HepG2 (cell line): Measurements from ENCODE around the gene DNALI1. TPM values are rescaled to one million over a fixed set of nuclear protein-coding genes. Genes with fewer than 3 reads are reported as not detected.

Source experiments
- CENPX ChIP-seq: sonication (generic); formaldehyde crosslinking; IDR thresholded peaks from 2 replicates; pipeline ENCODE4 v1.9.0; 2021; ENCODE audit warnings: mild to moderate bottlenecking, missing genetic modification reagents, moderate library complexity
- ETS1 ChIP-seq: sonication (generic); formaldehyde crosslinking; IDR thresholded peaks from 2 replicates; pipeline ENCODE4 v1.4.0; 2020; ENCODE audit warnings: missing genetic modification reagents
- ISX ChIP-seq: sonication (generic); formaldehyde crosslinking; conservative IDR thresholded peaks from 2 replicates; pipeline ENCODE4 v1.5.0; 2020; ENCODE audit warnings: missing genetic modification reagents
- KLF15 ChIP-seq: sonication (generic); formaldehyde crosslinking; IDR thresholded peaks from 2 replicates; pipeline ENCODE4 v1.8.1; 2023; ENCODE audit warnings: borderline replicate concordance, mild to moderate bottlenecking, inconsistent platforms, missing genetic modification reagents, mixed read lengths
- RFX5 ChIP-seq: IDR thresholded peaks from 2 replicates; pipeline ENCODE4 v1.6.1; 2011; ENCODE audit warnings: low read depth, low read length, improper control_type of control experiment
- SMAD1 ChIP-seq: sonication (generic); formaldehyde crosslinking; IDR thresholded peaks from 2 replicates; pipeline ENCODE4 v1.4.0; 2020; ENCODE audit warnings: missing genetic modification reagents, low read depth, mild to moderate bottlenecking, borderline replicate concordance
- ZNF253 ChIP-seq: sonication (generic); formaldehyde crosslinking; IDR thresholded peaks from 2 replicates; pipeline ENCODE4 v1.8.0; 2022; ENCODE audit warnings: mild to moderate bottlenecking, missing genetic modification reagents, borderline replicate concordance
- ZNF263 ChIP-seq: sonication (generic); formaldehyde crosslinking; IDR thresholded peaks from 2 replicates; pipeline ENCODE4 v1.4.0; 2020; ENCODE audit warnings: missing genetic modification reagents
- ZNF350 ChIP-seq: sonication (generic); formaldehyde crosslinking; IDR thresholded peaks from 2 replicates; pipeline ENCODE4 v1.4.0; 2020; ENCODE audit warnings: mild to moderate bottlenecking, low read depth, missing genetic modification reagents, borderline replicate concordance
- ZNF362 ChIP-seq: sonication (generic); formaldehyde crosslinking; IDR thresholded peaks from 2 replicates; pipeline ENCODE4 v1.4.0; 2020; ENCODE audit warnings: missing genetic modification reagents, mild to moderate bottlenecking, borderline replicate concordance
- ZNF547 ChIP-seq: sonication (generic); formaldehyde crosslinking; IDR thresholded peaks from 2 replicates; pipeline ENCODE4 v1.5.1; 2020; ENCODE audit warnings: mild to moderate bottlenecking, missing genetic modification reagents
- ZNF552 ChIP-seq: sonication (generic); formaldehyde crosslinking; IDR thresholded peaks from 2 replicates; pipeline ENCODE4 v1.9.0; 2022; ENCODE audit warnings: missing genetic modification reagents, mild to moderate bottlenecking, borderline replicate concordance
- ZNF773 ChIP-seq: sonication (generic); formaldehyde crosslinking; IDR thresholded peaks from 2 replicates; pipeline ENCODE4 v1.4.0; 2020; ENCODE audit warnings: missing genetic modification reagents, borderline replicate concordance
- polyA plus RNA-seq, 8 experiments: library from polyadenylated mRNA; depleted of rRNA in 3 of 8; stranded (reverse) in 7 of 8; unstranded in 1 of 8; fragments of >200 nt; fragmentation: Illumina TruSeq in 4 of 8; extraction: Trizol in 4 of 8; gene quantifications; 2 replicates each; pipeline versions ENCODE4 v1.2.1 to v1.2.3, GENCODE V29; 2011 to 2016; ENCODE audit warnings: low read depth in 4 of 8, missing spikeins in 1 of 8, mixed read lengths in 1 of 8; ENCODE audit not compliant: insufficient read depth in 1 of 8
- total RNA-seq, 5 experiments: library from RNA; depleted of rRNA; stranded (reverse); fragments of >200 nt; fragmentation: Illumina TruSeq; extraction: Trizol; gene quantifications; 2 replicates each; pipeline ENCODE4 v1.2.3, GENCODE V29; 2016; ENCODE audit warnings: low read depth in 1 of 5
- TF ChIP-seq, protein P1 (sequence below): sonication (generic); formaldehyde crosslinking; IDR thresholded peaks from 2 replicates; pipeline ENCODE4 v1.4.0; 2020; ENCODE audit warnings: missing genetic modification reagents, mild to moderate bottlenecking, borderline replicate concordance
- TF ChIP-seq, protein P2 (sequence below): IDR thresholded peaks from 2 replicates; pipeline ENCODE4 v1.6.1; 2016; ENCODE audit warnings: control low read depth
- TF ChIP-seq, protein P3 (sequence below): sonication (generic); formaldehyde crosslinking; IDR thresholded peaks from 2 replicates; pipeline ENCODE4 v1.4.0; 2020; ENCODE audit warnings: mild to moderate bottlenecking, missing genetic modification reagents

The DNALI1 gene
- total and polyA plus RNA-seq, 2 of the 13 experiments (the other 11 are each of a cell fraction or from before 2014, with no cell fraction given), result 0.42 to 0.70 TPM

GRCh38 chr1:37595440-37596181 lies 38.9 kb downstream of the DNALI1 start, which contains the start of gene GNL2 (continued):
- TF ChIP-seq, protein P1, sequence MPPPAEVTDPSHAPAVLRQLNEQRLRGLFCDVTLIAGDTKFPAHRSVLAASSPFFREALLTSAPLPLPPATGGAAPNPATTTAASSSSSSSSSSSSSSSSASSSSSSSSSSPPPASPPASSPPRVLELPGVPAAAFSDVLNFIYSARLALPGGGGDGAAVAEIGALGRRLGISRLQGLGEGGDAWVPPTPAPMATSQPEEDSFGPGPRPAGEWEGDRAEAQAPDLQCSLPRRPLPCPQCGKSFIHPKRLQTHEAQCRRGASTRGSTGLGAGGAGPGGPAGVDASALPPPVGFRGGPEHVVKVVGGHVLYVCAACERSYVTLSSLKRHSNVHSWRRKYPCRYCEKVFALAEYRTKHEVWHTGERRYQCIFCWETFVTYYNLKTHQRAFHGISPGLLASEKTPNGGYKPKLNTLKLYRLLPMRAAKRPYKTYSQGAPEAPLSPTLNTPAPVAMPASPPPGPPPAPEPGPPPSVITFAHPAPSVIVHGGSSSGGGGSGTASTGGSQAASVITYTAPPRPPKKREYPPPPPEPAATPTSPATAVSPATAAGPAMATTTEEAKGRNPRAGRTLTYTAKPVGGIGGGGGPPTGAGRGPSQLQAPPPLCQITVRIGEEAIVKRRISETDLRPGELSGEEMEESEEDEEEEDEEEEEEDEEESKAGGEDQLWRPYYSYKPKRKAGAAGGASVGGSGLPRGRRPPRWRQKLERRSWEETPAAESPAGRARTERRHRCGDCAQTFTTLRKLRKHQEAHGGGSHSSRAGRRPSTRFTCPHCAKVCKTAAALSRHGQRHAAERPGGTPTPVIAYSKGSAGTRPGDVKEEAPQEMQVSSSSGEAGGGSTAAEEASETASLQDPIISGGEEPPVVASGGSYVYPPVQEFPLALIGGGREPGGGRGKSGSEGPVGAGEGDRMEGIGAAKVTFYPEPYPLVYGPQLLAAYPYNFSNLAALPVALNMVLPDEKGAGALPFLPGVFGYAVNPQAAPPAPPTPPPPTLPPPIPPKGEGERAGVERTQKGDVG (CRISPR knock-in tag), result peak; percentile 84; the same call in 1 of the 2 replicates
- no peak for TF ChIP-seq ZNF253 (CRISPR knock-in tag)
- 0 out of 2 replicates have a peak, but pooled peaks have one; percentile 25 for TF ChIP-seq RFX5
- peak; percentile 90; the same call in 1 of the 2 replicates for TF ChIP-seq SMAD1
- TF ChIP-seq ETS1 (CRISPR knock-in tag), result no peak
- TF ChIP-seq ZNF773 (CRISPR knock-in tag), result no peak
- no peak for TF ChIP-seq ZNF552 (CRISPR knock-in tag)
- TF ChIP-seq, protein P2, sequence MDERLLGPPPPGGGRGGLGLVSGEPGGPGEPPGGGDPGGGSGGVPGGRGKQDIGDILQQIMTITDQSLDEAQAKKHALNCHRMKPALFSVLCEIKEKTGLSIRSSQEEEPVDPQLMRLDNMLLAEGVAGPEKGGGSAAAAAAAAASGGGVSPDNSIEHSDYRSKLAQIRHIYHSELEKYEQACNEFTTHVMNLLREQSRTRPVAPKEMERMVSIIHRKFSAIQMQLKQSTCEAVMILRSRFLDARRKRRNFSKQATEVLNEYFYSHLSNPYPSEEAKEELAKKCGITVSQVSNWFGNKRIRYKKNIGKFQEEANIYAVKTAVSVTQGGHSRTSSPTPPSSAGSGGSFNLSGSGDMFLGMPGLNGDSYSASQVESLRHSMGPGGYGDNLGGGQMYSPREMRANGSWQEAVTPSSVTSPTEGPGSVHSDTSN (CRISPR knock-in tag), result no peak
- TF ChIP-seq ZNF350 (CRISPR knock-in tag), result peak; percentile 81; the same call in 1 of the 2 replicates
- no peak for TF ChIP-seq CENPX
- TF ChIP-seq ZNF547 (CRISPR knock-in tag), result 0 out of 2 replicates have a peak, but pooled peaks have one; percentile 27
- TF ChIP-seq, protein P3, sequence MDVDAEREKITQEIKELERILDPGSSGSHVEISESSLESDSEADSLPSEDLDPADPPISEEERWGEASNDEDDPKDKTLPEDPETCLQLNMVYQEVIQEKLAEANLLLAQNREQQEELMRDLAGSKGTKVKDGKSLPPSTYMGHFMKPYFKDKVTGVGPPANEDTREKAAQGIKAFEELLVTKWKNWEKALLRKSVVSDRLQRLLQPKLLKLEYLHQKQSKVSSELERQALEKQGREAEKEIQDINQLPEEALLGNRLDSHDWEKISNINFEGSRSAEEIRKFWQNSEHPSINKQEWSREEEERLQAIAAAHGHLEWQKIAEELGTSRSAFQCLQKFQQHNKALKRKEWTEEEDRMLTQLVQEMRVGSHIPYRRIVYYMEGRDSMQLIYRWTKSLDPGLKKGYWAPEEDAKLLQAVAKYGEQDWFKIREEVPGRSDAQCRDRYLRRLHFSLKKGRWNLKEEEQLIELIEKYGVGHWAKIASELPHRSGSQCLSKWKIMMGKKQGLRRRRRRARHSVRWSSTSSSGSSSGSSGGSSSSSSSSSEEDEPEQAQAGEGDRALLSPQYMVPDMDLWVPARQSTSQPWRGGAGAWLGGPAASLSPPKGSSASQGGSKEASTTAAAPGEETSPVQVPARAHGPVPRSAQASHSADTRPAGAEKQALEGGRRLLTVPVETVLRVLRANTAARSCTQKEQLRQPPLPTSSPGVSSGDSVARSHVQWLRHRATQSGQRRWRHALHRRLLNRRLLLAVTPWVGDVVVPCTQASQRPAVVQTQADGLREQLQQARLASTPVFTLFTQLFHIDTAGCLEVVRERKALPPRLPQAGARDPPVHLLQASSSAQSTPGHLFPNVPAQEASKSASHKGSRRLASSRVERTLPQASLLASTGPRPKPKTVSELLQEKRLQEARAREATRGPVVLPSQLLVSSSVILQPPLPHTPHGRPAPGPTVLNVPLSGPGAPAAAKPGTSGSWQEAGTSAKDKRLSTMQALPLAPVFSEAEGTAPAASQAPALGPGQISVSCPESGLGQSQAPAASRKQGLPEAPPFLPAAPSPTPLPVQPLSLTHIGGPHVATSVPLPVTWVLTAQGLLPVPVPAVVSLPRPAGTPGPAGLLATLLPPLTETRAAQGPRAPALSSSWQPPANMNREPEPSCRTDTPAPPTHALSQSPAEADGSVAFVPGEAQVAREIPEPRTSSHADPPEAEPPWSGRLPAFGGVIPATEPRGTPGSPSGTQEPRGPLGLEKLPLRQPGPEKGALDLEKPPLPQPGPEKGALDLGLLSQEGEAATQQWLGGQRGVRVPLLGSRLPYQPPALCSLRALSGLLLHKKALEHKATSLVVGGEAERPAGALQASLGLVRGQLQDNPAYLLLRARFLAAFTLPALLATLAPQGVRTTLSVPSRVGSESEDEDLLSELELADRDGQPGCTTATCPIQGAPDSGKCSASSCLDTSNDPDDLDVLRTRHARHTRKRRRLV, result peak; percentile 74; the same call in 1 of the 2 replicates
- TF ChIP-seq KLF15 (CRISPR knock-in tag), result no peak; the same call in 1 of the 2 replicates
- TF ChIP-seq ISX, result no peak
- peak; percentile 50; the same call in 1 of the 2 replicates for TF ChIP-seq ZNF263 (CRISPR knock-in tag)
- TF ChIP-seq ZNF362 (CRISPR knock-in tag), result peak; percentile 15; the same call in 1 of the 2 replicates
